Gastroesophageal sphincter (tissue), 3 donors: ENCODE data around the gene TIAL1.

Experiments
- POLR2A ChIP-seq, 2 donors: fragments of 450-650 bp; IDR thresholded peaks; one replicate each; pipeline ENCODE4 v1.6.1; 2017; ENCODE audit warnings: antibody characterized with exemption in 2 of 2, mild to moderate bottlenecking in 2 of 2, moderate library complexity in 1 of 2
- POLR2AphosphoS5 ChIP-seq: sonication (generic); formaldehyde crosslinking; IDR thresholded peaks from one replicate; pipeline ENCODE4 v1.6.1; 2017; ENCODE audit warnings: antibody characterized with exemption
- TF ChIP-seq, protein P1 (sequence below), 4 experiments: fragments of 200-600 bp in 2 of 4; fragments of 450-650 bp in 2 of 4; sonication (generic) in 1 of 4; IDR thresholded peaks; one replicate each; pipeline ENCODE4 v1.5.1; 2017 to 2019; ENCODE audit warnings: antibody characterized with exemption in 4 of 4, mild to moderate bottlenecking in 2 of 4, moderate library complexity in 2 of 4

- TF ChIP-seq, protein P1, sequence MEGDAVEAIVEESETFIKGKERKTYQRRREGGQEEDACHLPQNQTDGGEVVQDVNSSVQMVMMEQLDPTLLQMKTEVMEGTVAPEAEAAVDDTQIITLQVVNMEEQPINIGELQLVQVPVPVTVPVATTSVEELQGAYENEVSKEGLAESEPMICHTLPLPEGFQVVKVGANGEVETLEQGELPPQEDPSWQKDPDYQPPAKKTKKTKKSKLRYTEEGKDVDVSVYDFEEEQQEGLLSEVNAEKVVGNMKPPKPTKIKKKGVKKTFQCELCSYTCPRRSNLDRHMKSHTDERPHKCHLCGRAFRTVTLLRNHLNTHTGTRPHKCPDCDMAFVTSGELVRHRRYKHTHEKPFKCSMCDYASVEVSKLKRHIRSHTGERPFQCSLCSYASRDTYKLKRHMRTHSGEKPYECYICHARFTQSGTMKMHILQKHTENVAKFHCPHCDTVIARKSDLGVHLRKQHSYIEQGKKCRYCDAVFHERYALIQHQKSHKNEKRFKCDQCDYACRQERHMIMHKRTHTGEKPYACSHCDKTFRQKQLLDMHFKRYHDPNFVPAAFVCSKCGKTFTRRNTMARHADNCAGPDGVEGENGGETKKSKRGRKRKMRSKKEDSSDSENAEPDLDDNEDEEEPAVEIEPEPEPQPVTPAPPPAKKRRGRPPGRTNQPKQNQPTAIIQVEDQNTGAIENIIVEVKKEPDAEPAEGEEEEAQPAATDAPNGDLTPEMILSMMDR (IDR thresholded peaks at IDR 0.05), result no peak
- TF ChIP-seq POLR2AphosphoS5, result no peak
- TF ChIP-seq POLR2A (IDR thresholded peaks at IDR 0.05), result no peak
These were observed 72.1 kb downstream of the TIAL1 start for GRCh38 chr10:119524720-119525070.
